Right lobe of liver (tissue), 6 donors: ENCODE data around the gene AADAC. TPM values are rescaled to one million over a fixed set of nuclear protein-coding genes. Genes with fewer than 3 reads are reported as not detected.

Experiments used
- ATAC-seq, 4 donors: fragments of 200-7000 bp; cut with Tn5 transposase; one replicate each; pipeline ENCODE4 v1.9.1; 2020; ENCODE audit warnings: mild to moderate bottlenecking in 4 of 4, moderate library complexity in 4 of 4
- DNase-seq, 3 donors: peaks; one replicate each; pipeline ENCODE4 v3.0.0-alpha.2; 2020
- H3K27ac ChIP-seq, 3 donors: fragments of 200-600 bp; one replicate each; pipeline ENCODE4 v1.8.0; 2022
- H3K27me3 ChIP-seq, 2 donors: fragments of 200-600 bp; one replicate each; pipeline ENCODE4 v1.8.0; 2022
- H3K36me3 ChIP-seq, 4 donors: fragments of 200-600 bp; sonication (generic) in 1 of 4; one replicate each; pipeline versions ENCODE4 v1.5.1 to v1.8.0; 2017 to 2022; ENCODE audit warnings: control low read depth in 1 of 4
- H3K4me1 ChIP-seq, 4 donors: fragments of 200-600 bp; sonication (generic) in 1 of 4; one replicate each; pipeline versions ENCODE4 v1.5.1 to v1.8.0; 2017 to 2022; ENCODE audit warnings: control low read depth in 1 of 4
- H3K4me3 ChIP-seq, 3 donors: fragments of 200-600 bp; one replicate each; pipeline ENCODE4 v1.8.0; 2022
- H3K9me3 ChIP-seq, 4 donors: fragments of 200-600 bp; sonication (generic) in 1 of 4; one replicate each; pipeline versions ENCODE4 v1.5.1 to v1.8.0; 2017 to 2022; ENCODE audit warnings: control low read depth in 1 of 4
- POLR2A ChIP-seq: fragments of 450-650 bp; IDR thresholded peaks from one replicate; pipeline ENCODE4 v1.6.1; 2017; ENCODE audit warnings: antibody characterized with exemption, mild to moderate bottlenecking
- WGBS: methylation state at CpG from one replicate; pipeline ENCODE4 v1.1.6; 2018; ENCODE audit warnings: low coverage, low lambda C conversion rate; ENCODE audit not compliant: insufficient coverage; ENCODE audit errors: missing lambda C conversion rate; 5-methylcytosine and 5-hydroxymethylcytosine counted together
- intact Hi-C, 2 donors: fragments of 100-400 bp; cut with DNase I; formaldehyde crosslinking; loops; one replicate each; pipeline versions ENCODE4 v1.11.2 to v1.14.1; 2022
- total RNA-seq, 6 experiments: library from RNA; depleted of rRNA in 2 of 6; stranded (reverse); fragments of >200 nt in 2 of 6; fragmentation: NEBNext Ultra II Directional in 3 of 6; extraction: Animal tissue kit (Norgen Biotek cat#: 25700) in 3 of 6; gene quantifications; one replicate each; pipeline versions ENCODE4 v1.1.0 to v1.2.4, GENCODE V29; 2016 to 2023
- TF ChIP-seq, protein P1 (sequence below), 4 donors: fragments of 200-600 bp in 3 of 4; fragments of 450-650 bp in 1 of 4; IDR thresholded peaks; one replicate each; pipeline versions ENCODE4 v1.5.1 to v1.8.0; 2016 to 2022; ENCODE audit warnings: antibody characterized with exemption in 4 of 4, mild to moderate bottlenecking in 2 of 4
- donor health status: DM: no; HTN: yes; CAD: no.
- donor health status: DM: no; HTN: no; CAD: no.
- donor health status: DM: no; HTN: no; CAD: no.
- donor health status: DM: no; HTN: yes; CAD: no.
- donor health status: DM: no; HTN: yes; CAD: no.

The AADAC gene
- total RNA-seq, 6 experiments from 2014 or later = 160 to 275 (median 229) TPM

DNA sequence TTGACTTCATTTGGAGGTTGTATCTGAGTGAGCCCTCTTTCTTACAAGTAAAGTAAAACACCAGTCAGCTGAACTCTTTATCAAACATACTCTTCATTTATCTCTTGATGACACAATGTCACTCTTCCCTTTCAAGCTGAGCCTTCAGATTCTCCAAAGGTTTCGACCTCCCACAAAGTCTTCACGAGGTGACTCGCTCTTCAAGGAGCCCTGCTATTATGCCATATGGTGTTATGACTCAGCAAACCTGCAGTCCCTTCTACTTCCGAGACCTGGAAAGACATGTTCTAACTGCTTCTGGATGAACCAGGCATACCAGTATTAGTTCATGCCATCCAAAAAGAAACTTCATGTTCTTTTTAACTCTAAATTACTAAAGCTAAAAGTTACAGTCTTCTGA, 23.1 kb downstream of the AADAC start:
- no peak overlapping the region for H3K27ac ChIP-seq
- WGBS = 43% methylated on average over 4 of the region's 4 CpGs
- ATAC-seq = peak in 2 of 4 donors; percentile 19 to 36
- no peaks in the 10 kb centered on the region for H3K36me3 ChIP-seq
- intact Hi-C loops = no loop called here
- no peaks in the 10 kb centered on the region for H3K27me3 ChIP-seq
- no peak for DNase-seq
- H3K9me3 ChIP-seq = no peaks in the 10 kb centered on the region
- TF ChIP-seq, protein P1, sequence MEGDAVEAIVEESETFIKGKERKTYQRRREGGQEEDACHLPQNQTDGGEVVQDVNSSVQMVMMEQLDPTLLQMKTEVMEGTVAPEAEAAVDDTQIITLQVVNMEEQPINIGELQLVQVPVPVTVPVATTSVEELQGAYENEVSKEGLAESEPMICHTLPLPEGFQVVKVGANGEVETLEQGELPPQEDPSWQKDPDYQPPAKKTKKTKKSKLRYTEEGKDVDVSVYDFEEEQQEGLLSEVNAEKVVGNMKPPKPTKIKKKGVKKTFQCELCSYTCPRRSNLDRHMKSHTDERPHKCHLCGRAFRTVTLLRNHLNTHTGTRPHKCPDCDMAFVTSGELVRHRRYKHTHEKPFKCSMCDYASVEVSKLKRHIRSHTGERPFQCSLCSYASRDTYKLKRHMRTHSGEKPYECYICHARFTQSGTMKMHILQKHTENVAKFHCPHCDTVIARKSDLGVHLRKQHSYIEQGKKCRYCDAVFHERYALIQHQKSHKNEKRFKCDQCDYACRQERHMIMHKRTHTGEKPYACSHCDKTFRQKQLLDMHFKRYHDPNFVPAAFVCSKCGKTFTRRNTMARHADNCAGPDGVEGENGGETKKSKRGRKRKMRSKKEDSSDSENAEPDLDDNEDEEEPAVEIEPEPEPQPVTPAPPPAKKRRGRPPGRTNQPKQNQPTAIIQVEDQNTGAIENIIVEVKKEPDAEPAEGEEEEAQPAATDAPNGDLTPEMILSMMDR (IDR thresholded peaks at IDR 0.05) = no peak
- TF ChIP-seq POLR2A = no peak
- peaks cover 0 to 7% (median 5%) of the 10 kb centered on the region in 4 donors for H3K4me1 ChIP-seq
- no peak overlapping the region for H3K4me3 ChIP-seq

DNA sequence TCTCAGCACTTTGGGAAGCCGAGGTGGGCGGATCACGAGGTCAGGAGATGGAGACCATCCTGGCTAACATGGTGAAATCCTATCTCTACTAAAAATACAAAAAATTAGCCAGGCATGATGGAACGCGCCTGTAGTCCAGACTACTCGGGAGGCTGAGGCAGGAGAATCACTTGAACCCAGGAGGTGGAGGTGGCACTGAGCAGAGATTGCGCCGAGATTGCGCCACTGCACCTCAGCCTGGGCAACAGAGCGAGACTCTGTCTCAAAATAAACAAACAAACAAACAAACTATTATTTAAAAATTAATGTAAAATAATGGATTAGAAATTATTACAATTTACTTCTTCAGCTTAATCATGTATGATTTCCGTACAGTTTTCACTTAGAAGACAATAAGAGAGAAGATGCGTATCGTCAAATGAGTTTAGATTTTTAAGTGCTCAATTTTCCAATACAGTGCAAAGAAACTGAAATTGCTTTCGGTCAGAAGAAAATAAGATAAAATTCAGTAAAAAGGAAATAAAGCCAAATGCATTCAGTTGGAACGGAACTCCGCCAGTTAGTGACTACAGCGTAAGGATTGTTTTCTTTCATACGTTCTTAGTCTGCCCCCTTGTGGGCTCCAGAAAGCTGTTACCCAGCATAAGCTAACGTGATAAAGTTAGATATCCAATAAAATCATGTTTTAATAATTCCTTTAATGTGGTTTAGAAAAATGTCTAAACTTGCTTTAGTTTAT, 24.8 kb downstream of the AADAC start:
- peak; percentile 87 to 93 (median 90) for ATAC-seq

DNA sequence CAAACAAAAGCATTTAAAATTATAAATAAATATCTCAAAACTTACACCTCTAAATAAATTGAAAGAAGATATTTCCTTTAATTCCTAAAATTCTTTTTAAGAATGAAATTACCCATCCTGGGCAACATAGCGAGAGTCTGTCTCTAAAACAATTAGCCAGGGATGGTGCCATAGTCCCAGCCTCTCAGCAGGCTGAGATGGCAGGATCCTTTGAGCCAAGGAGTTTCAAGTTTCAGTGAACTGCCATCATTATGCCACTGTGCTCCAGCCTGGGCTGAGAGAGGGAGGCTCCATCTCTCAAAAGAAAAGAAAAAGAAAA, 25.4 kb downstream of the AADAC start:
- WGBS = 46% methylated on average over 1 of the region's 1 CpG
- Histone ChIP-seq H3K36me3 (no peaks in the 10 kb centered on the region), H3K4me1 (peaks cover 0 to 24% (median 5%) of the 10 kb centered on the region in 4 donors), H3K27me3 (no peaks in the 10 kb centered on the region), H3K9me3 (no peaks in the 10 kb centered on the region), H3K27ac (no peak overlapping the region), H3K4me3 (no peak overlapping the region)
- DNase-seq (no peak), ATAC-seq (no peak)
- TF ChIP-seq, protein P1 (IDR thresholded peaks at IDR 0.05) = no peak
- TF ChIP-seq POLR2A = no peak
- intact Hi-C loops = no loop called here

More for the DNA sequence above, 24.8 kb downstream of the AADAC start:
- WGBS = 31% methylated on average over 19 of the region's 19 CpGs
- Histone ChIP-seq H3K36me3 (no peaks in the 10 kb centered on the region), H3K4me3 (peak overlapping the region; percentile 27 to 35 (median 32)), H3K9me3 (no peaks in the 10 kb centered on the region), H3K27ac (no peak overlapping the region), H3K4me1 (peaks cover 0 to 19% (median 5%) of the 10 kb centered on the region in 4 donors), H3K27me3 (no peaks in the 10 kb centered on the region)
- TF ChIP-seq POLR2A = no peak
- TF ChIP-seq, protein P1 (IDR thresholded peaks at IDR 0.05) = peak; percentile 86 to 88 (median 86)
- intact Hi-C loops = no loop called here
- DNase-seq = peak in 1 of 3 donors; percentile 59

DNA sequence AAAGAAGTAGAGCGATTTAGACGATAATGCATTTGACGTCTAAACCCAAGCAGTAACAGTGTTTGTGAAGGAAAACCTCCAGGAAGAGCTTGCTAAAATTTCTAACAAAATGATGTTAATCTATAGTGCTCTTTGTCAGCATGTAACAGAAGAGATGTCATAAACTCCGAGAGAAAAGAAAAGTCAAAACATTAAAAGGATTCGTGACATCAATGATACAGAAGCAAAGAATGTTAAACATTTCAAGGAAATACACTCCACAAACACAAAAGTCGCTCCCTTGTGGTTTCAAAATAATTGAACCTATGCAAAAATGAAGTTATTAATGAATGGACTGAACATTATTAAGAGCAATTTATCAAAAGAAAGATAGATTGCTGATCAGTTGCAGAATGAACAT, 27.9 kb downstream of the AADAC start:
- intact Hi-C loops = loop anchor here in 1 of 2 donors (10.0 kb wide), 1 partner anchor 397 kb away; no protein-coding TSS in a partner anchor
- H3K4me3 ChIP-seq = no peak overlapping the region
- no peak for TF ChIP-seq POLR2A
- TF ChIP-seq, protein P1 (IDR thresholded peaks at IDR 0.05) = no peak
- no peaks in the 10 kb centered on the region for H3K9me3 ChIP-seq
- DNase-seq = no peak
- H3K36me3 ChIP-seq = no peaks in the 10 kb centered on the region
- ATAC-seq = no peak
- no peaks in the 10 kb centered on the region for H3K27me3 ChIP-seq
- 85% methylated on average over 6 of the region's 6 CpGs for WGBS
- no peak overlapping the region for H3K27ac ChIP-seq
- peaks cover 0 to 29% (median 3%) of the 10 kb centered on the region in 4 donors for H3K4me1 ChIP-seq
